HT-29 (cell line): ENCODE data around the gene CPNE5. TPM values are rescaled to one million over a fixed set of nuclear protein-coding genes. Genes with fewer than 3 reads are reported as not detected.
A peak's percentile ranks its signal among the peaks of the same experiment; 100 is the strongest.

Source experiments
- DNase-seq: peaks from one replicate; pipeline ENCODE4 v3.0.0-alpha.2; 2015; ENCODE audit warnings: low spot score
- total RNA-seq: library from RNA; depleted of rRNA; stranded (reverse); fragments of >200 nt; shearing (Covaris generic); gene quantifications from 2 replicates; pipeline ENCODE4 v1.2.3, GENCODE V29; 2014

Gene CPNE5
- total RNA-seq, 1 experiment from 2014 or later: 0.10 TPM

DNA sequence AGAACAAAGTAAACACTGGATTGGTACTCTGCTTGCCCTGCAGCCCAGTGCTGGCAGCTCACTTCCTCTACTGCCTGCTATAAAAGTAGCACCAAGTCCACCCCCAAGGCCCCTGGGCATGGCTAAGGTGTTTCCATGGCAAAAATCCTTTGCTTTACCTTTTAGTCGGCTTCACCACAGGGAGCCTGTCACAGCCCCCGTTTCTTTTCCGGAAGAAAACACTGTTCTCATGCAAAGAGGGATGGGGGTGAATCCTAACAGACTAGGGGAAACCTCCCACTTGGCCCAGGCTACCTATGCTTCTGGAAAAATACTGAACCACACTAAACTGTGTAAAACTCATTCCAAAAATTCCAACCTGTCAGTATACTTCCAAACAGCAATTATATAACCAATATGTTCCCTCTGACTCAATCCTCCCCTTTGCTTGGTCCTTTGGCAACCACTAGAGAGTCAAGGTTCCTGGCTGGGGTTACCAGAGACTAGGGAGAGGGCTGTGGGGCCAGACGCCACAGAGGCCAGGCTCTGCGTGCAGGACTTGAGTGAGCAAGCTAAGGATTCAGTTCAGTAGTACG, 19.2 kb upstream of the CPNE5 start:
- no peak for DNase-seq

GRCh38 chr6:36857325-36857724, 18.1 kb upstream of the CPNE5 start:
- no peak for DNase-seq

GRCh38 chr6:36856277-36856676, 17.0 kb upstream of the CPNE5 start:
- no peak for DNase-seq

DNA sequence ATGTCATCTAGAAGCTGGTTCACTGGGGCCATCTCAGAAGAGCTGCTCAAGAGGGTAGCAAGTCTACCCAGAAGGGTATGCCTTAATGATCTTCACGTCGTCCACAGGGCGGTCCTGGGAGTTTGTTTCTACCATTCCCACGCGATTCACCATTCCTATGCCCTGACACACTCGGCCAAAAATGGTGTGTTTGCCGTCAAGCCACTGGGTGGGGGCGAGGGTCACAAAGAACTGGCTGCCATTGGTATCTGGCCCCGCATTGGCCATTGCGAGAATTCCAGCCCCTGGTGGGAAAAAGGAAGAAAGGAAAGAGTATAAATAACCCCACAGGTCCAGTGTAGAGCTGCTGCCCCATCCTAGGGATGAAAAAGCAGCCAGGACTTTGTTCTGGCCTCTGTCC, 16.5 kb upstream of the CPNE5 start:
- no peak for DNase-seq

GRCh38 chr6:36853325-36853724, 14.1 kb upstream of the CPNE5 start:
- no peak for DNase-seq

DNA sequence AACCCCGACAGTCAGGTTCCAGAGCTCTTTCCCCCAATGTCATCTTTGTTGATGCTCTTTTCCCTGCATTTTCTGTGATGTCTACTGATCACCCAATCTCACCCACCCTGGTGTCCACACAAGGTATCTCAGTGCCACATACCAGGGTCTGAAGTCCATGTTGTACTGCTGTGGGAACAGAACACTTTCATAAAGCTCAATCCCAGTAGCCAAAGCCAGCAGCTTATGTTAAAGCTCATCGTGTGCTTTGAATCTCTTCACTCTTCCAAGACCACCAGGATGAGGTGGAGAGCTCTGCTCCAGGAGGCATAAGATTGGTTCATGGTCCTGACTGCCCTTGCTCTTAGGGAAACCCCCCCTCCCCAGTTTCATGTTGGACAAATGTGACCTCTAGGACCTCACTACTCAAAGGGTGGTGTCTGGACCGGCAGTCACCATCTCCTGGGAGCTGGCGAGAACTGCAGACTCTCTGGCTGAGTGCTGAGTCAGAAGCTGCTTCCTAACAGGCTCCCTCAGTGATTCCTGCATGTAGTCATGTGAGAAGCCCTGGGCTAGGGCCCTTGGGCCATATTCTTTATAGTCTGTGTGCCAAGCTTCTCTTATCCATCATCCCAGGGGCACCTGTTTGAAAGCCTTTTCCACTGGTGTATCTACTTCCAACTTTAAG, 13.4 kb upstream of the CPNE5 start:
- no peak for DNase-seq

DNA sequence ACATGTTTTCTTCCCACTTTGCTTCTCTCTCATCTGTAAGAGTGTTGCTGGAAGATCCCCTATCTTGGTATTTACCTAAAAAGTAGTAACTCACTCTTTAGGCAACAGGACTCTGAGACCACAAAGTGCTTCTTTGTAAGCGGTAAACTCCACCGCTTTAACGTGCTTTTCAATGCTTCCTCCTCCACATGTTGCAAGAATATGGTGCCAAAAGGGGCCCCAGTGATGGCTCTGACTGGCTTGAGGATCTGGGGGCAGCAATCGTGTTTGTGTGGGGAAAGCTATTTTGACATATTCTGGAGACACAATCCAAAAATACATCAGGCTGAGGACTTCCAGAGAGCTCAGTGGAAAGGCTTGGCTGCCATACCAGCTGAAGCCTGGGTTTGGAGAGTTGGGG, 12.4 kb upstream of the CPNE5 start:
- no peak for DNase-seq

DNA sequence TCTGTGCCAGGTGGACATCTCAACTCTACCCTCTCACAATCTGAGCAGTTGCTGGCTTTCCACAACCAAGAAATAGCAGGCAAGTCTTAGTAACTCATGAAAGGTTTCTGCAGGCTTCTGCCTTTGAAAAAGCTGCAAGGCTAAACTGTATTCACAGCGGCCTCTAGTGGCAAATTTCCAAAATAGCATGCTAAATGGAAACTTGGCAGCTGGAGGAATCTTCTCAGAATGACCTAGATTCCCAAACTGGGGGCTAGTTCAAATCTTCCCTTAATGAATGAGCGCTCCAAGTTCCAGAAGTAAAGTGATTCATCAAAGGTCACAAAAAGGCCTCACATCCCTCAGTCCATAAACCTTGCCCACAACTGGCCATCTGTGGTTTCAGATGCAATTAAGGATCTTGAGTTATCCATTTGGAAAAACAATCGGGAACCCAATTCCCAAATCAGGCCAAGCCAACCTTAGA, 11.9 kb upstream of the CPNE5 start:
- peak; percentile 81 for DNase-seq

DNA sequence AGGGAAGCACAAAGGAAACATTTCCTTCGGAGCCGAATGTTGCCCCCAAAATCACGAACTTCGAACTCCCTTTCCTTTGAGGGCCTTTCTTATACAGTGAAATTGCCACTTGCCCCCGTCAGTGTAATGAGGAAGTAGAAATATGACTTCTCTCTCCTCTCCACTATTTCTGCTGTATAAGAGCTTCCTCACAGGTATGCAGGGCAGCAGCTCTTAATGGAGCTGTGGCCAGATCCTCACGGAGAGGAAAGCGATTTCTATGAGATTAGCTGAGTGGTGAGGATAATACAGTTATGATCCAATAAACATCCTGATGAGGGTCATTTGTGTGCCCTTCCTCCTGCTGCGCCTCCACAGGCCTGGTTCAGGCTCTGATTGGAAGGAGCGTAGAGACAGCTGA, 10.8 kb upstream of the CPNE5 start:
- no peak for DNase-seq

DNA sequence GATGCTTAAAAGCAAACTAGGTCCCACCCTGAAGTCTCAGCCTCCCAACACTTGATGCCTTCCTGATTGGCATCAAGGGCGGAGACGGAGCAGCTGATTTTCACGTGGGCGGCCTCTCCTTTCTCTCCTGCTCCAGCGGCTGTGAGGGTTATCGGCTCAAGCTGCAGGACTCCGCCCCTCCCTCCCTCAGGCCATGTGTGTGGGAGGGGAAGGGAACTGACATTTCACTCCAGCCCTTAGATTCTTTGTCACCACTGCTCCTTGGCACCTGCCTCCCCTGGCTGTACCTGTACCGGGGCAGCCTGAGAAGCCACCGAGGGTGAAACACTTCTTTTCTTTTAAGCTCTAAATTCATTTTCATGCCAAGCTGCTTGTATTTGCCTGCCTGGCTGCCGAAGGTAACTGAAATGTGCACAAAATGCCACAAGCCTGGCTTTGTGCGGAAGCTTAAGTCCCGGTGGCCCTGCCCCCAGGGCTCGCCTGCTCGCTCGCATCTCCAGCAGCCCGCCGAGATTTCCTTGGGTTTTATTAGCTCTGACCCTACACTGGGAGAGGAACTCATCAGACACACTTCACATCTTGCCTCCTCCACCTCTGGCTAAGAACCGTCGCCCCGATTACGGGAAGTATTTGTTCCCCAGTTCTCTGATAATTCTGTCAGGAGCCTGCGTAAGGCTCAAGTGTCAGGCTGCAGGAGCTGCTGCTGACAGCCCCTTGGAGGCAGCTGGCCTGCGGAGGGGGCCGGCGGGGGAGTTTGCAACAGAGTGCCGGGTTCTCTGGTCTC, 9.6 kb upstream of the CPNE5 start:
- DNase-seq: peak; percentile 45

GRCh38 chr6:36847991-36848390, 8.7 kb upstream of the CPNE5 start:
- DNase-seq: no peak

DNA sequence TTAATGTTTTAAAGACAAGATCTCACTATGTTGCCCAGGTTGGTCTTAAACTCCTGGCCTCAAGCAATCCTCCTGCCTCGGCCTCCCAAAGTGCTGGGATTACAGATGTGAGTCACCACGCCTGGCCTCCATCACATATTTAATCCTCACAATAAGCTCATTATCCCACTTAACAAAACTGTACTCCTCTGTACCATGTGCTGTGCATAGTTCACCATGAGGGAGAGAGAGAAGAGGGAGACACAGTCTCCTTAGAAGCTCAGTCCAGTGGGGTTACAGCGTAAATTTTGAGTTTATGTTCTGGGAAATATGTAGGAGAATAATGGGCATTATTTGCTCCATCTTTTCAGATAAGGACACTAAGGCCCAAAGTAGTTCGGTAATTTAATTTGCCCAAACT, 7.9 kb upstream of the CPNE5 start:
- no peak for DNase-seq

DNA sequence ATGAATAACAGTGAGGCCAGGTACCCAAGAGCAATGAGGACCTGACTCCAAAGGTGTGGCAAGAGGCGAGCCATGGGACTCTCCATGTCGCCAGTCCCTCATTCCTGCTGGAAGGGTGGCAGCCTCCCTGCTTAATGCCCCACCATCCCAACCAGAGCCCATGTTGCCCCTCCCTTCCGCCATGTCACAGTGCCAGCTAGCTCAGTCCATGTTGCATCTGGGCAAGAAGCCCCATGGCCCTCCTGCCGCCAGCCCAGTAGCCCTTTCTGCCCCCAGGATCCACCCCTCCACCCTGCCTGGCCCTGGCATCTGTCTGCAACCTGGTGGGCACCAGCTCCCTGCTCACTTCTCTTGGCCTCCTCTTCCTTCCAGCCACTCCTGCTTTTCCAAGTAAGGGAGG, 6.0 kb upstream of the CPNE5 start:
- DNase-seq: no peak

DNA sequence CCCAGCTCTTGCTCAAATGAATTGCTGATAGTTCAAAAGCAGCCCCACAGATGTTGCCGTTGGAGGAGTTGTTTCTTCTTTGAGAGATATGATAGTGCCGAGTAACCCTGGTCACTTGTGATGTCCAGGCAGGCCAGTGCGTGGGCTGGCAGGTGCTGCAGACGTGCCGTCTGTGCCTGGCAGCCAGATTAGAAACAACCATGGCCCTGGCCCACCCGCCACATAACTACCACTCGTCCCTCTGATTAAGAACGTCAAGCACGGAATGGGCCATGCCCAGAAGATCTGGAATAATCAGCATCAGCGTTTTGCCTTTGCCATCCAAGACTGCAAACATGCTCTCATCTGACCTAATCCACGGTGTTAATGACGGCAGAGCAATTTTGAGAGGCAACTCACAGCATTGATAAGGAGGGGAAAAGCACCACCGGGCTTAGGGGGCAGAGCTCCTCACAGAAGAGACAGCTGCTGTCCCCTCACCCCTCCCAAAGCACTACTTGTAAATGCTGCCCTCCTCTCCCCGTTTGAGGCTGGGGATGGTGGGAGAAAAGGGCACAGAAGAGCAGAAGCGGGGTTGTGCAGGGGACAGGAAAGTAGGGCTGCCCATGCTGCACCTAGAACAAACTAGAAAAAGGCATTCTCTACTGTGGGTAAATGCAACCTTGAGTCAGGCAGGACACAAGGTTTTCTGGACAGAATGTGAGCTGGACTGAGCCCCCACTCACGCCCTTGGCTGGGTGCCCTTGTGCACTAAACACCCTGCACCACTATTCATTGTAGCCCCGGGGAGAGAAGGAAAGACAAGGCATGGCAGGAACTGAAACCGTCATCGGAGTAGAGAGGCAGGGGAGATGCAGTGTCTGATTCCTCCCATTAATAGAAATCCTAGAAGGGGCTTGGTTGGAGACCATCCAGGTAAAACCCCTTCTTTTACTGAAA, 5.3 kb upstream of the CPNE5 start:
- no peak for DNase-seq

- DNase-seq: no peak
These were observed 3.9 kb upstream of the CPNE5 start for GRCh38 chr6:36843170-36843569.

- no peak for DNase-seq
These were observed 2.5 kb upstream of the CPNE5 start for GRCh38 chr6:36841756-36842155.

DNA sequence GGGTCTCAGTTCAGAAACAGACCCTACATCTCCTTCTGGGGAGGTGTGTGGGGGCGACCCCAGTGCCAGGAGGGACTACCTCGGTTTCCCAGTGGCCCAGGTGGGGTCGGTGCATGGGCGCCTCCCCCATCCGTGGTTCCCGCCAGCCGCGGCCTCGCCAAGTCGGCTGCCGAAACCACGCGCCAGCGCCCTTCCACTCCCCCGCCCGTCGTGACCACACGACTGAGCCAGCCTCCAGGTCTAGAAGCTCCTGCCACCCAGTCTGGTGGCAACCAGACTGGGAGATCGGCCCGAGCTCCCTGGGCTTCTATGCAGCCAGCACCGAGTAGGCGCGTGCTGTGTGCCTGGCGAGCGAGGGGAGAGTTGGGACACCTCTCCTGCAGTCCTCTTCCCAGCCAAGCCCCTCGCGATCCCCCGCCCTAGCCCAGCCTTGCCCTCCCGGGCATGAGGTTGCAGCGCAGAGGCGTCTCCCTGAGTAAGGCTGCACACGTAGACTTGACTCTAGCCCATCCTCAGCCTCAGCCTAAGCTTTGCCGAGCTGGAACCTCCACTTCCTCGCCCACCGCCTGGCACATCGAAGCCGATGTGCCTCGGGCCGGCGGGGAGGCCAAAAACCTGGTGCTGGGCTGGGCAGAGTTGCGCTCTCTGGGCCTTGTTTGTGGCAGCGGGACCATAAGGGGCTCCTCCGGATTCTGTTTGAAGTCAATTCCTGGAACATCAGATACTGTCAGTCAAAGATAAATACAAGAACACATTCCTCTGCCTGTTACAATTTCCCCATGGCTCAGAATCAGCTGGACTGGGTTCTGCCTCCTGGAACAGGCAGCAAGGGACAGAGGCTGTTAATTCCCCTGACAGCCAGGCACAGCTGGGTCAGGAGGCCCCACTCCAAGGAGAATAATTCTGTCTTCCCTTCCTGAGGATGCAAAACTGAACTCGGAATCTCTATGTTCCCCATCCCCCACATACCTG, 1.5 kb upstream of the CPNE5 start:
- DNase-seq: no peak

DNA sequence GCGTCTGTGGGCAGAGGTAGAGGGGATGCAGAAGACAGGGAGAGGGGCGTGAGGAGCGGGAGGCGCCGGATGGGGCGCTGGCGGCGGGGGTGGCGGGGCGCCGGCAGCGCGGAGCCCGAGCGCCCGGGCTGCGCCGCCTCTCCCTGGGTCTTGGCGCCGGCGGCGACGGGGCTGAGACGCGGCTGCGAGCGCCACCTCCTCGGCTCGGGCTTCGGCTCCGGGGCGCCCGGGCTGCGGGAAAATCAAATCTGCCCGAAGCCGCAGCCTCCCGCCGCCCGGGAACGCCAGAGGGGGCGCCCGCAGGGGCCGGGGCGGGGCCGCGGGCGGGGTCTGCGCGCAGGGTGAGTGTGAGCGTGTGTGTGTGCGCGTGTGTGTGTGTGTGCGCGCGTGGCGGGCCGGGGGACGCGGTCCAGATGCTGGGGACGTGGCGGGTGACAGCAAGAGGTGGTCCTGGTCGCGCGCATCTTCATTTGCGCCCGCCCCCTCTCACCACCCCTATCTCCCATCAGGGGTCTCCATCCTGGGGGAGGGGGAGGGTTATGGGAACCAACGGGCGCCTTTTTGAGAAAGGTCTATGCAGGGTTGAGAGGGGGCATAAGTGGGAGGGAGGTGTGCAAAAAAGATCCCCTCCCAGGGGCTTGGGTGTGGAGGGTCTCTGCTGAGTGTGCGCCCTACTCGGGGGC, 646 bp upstream of the CPNE5 start:
- no peak for DNase-seq

GRCh38 chr6:36837686-36838085, 1.6 kb downstream of the CPNE5 start:
- no peak for DNase-seq

- no peak for DNase-seq
These were observed 2.3 kb downstream of the CPNE5 start for GRCh38 chr6:36837022-36837339.
